ENCODE data around the gene ARPC1A.
"Not testable (repeated sequence)": the region's sequence is repeated elsewhere in the genome, so short reads cannot be mapped to it uniquely, and the experiment has no call there.

Gene ARPC1A

DNA sequence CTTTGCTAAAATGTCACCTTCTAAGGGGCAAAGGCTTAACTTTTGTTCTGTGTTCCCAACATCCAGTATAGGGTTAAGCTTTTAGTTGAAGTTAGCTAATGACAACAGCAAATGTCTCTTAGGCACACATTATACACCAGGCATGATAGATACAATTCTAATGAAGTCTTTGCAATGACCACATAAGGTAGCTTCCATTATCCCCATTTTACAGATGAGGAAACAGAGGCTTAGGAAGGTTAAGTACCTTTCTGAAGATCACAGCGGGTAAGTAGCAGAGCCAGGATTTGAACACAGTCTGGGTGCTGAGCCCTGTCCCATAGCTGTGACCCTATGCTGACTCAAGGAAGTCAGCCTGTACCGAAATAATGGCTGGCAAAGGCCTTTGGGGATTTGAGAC, 84.9 kb downstream of the ARPC1A start:
- DNase-seq (ENCODE audit: low read depth): no peak

DNA sequence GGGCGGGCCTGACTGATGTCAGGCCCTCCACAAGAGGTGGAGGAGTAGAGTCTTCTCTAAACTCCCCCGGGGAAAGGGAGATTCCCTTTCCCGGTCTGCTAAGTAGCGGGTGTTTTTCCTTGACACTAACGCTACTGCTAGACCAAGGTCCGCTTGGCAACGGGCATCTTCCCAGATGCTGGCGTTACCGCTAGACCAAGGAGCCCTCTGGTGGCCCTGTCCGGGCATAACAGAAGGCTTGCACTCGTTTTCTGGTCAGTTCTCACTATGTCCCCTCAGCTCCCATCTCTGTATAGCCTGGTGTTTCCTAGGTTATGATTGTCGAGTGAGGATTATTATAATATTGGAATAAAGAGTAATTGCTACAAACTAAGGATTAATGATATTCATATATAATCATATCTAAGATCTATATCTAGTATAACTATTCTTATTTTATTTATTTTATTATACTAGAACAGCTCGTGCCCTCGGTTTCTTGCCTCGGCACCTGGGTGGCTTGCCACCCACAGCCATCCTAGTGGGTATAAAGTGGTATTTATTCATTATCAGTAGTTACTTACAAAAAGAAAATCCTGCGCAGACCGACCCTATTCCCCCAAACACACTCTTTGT, 89.9 kb downstream of the ARPC1A start:
- not testable (repeated sequence) for DNase-seq (ENCODE audit: low read depth)

All from stimulated activated CD8-positive, alpha-beta memory T cell treated with anti-CD3 and anti-CD28 coated beads, Interleukin-7, amount 100 ng/mL, for 24 hours (primary cell).